Measurements from ENCODE around the gene SPOP.

DNA sequence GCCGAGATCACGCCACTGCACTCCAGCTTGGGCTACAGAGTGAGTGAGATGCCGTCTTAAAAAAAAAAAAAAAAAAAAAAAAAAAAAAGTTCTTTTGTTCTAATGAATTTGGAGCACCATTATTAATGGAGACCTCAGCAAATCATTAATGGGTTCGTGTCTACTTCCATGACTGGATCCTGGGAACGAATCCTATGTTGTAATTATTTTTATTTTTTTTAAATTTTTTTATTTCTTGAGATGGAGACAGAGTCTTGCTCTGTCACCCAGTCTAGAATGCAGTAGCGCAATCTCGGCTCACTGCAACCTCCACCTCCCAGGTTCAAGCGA is 30.7 kb downstream of the SPOP start:
- TF ChIP-seq, protein P1, sequence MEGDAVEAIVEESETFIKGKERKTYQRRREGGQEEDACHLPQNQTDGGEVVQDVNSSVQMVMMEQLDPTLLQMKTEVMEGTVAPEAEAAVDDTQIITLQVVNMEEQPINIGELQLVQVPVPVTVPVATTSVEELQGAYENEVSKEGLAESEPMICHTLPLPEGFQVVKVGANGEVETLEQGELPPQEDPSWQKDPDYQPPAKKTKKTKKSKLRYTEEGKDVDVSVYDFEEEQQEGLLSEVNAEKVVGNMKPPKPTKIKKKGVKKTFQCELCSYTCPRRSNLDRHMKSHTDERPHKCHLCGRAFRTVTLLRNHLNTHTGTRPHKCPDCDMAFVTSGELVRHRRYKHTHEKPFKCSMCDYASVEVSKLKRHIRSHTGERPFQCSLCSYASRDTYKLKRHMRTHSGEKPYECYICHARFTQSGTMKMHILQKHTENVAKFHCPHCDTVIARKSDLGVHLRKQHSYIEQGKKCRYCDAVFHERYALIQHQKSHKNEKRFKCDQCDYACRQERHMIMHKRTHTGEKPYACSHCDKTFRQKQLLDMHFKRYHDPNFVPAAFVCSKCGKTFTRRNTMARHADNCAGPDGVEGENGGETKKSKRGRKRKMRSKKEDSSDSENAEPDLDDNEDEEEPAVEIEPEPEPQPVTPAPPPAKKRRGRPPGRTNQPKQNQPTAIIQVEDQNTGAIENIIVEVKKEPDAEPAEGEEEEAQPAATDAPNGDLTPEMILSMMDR (tag by site-specific recombination; IDR thresholded peaks at IDR 0.05), result no peak
- TF ChIP-seq, protein P2, sequence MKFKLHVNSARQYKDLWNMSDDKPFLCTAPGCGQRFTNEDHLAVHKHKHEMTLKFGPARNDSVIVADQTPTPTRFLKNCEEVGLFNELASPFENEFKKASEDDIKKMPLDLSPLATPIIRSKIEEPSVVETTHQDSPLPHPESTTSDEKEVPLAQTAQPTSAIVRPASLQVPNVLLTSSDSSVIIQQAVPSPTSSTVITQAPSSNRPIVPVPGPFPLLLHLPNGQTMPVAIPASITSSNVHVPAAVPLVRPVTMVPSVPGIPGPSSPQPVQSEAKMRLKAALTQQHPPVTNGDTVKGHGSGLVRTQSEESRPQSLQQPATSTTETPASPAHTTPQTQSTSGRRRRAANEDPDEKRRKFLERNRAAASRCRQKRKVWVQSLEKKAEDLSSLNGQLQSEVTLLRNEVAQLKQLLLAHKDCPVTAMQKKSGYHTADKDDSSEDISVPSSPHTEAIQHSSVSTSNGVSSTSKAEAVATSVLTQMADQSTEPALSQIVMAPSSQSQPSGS (tag by site-specific recombination; IDR thresholded peaks at IDR 0.05; ENCODE audit: low read depth), result no peak
- TF ChIP-seq ZNF174 (tag by site-specific recombination; IDR thresholded peaks at IDR 0.05) (no peak), SP2 (tag by site-specific recombination; IDR thresholded peaks at IDR 0.05) (no peak), ZNF560 (tag by site-specific recombination; IDR thresholded peaks at IDR 0.05; ENCODE audit: borderline replicate concordance) (no peak), RBAK (tag by site-specific recombination; IDR thresholded peaks at IDR 0.05) (no peak), SETDB1 (IDR thresholded peaks at IDR 0.05; ENCODE audit: insufficient read length, low read length) (no peak)
